ENCODE measurements around the gene NFU1.

Gene NFU1

DNA sequence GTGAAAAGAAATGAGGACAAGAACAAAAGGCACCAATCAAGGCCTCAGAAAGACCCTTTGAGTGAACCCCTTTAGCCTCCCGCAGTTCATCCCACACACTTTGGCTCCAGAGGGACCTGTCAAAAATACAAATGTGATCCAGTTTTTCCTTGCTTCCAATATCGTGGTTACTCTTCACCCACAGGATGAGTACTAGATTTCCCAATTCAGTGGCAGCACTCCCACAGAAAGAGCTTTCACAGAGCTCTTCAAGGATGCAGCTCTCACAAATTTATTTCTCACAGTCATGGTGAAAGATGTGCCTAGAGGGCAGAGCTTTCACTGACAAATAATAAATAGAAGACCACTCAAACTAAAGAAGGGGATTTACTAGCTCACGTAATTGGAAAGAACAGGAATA, 47.2 kb downstream of the NFU1 start:
- no peak overlapping the region for H3K4me3 ChIP-seq (ENCODE audit: low read length)
- TF ChIP-seq, protein P1, sequence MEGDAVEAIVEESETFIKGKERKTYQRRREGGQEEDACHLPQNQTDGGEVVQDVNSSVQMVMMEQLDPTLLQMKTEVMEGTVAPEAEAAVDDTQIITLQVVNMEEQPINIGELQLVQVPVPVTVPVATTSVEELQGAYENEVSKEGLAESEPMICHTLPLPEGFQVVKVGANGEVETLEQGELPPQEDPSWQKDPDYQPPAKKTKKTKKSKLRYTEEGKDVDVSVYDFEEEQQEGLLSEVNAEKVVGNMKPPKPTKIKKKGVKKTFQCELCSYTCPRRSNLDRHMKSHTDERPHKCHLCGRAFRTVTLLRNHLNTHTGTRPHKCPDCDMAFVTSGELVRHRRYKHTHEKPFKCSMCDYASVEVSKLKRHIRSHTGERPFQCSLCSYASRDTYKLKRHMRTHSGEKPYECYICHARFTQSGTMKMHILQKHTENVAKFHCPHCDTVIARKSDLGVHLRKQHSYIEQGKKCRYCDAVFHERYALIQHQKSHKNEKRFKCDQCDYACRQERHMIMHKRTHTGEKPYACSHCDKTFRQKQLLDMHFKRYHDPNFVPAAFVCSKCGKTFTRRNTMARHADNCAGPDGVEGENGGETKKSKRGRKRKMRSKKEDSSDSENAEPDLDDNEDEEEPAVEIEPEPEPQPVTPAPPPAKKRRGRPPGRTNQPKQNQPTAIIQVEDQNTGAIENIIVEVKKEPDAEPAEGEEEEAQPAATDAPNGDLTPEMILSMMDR (conservative IDR thresholded peaks at IDR 0.05; ENCODE audit: low read depth, low read length), result no peak
- no peak for DNase-seq (ENCODE audit: low read depth)

DNA sequence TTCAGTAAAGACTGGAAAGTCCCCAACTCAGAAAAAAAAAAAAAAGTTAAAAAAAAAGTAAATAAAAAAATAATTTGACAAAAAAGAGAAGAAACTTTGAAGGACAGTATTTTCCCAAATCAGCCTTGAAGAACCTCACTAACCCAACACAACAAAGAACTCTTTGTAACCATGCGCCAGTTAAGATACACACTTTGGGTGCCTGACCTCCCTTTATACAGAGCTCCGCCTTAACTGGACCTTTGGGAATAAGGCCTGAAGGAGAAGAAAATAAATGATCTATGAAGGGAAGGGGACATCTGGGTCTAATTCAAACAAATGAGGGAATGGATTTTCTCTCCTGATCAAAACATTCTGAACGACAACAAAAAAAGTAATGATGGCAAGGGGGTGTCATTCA, 48.0 kb downstream of the NFU1 start:
- DNase-seq (ENCODE audit: low read depth), result no peak
- TF ChIP-seq, protein P1 (conservative IDR thresholded peaks at IDR 0.05; ENCODE audit: low read depth, low read length), result no peak
- H3K4me3 ChIP-seq (ENCODE audit: low read length), result no peak overlapping the region

DNA sequence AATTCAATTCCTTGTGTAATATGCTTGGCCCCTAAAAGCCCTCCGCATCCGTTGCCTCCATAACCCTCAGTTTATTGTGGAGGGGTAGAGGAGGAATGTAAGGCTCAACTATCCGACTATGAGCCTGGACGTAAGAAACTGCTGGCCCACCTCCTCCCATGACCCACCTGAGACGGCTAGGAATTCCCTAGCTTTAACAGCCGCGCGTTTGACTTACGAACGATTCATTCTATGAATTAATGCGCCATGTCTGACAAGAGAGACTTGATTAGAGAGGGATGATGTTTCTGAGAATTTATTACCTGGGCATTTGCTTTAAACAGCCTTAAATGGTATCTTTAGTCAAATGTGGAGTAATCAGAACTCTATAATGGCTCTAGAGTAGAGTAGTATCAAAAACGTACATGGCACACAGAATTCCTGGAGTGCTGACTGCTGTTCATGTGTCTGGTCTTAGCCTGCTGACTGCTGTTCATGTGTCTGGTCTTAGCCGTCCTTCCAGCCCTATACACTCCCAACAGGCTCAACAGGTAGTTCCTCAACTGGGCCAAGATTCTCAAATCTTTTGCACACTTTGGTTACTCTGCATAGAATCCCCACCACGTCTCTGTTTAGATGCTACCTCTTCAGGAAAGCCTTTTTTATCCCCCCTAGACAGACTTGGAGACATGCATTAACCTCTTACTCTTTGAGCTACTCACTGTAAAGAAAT, 49.3 kb downstream of the NFU1 start:
- TF ChIP-seq, protein P1 (conservative IDR thresholded peaks at IDR 0.05; ENCODE audit: low read depth, low read length), result no peak
- H3K4me3 ChIP-seq (ENCODE audit: low read length), result peak overlapping the region; percentile 62

DNA sequence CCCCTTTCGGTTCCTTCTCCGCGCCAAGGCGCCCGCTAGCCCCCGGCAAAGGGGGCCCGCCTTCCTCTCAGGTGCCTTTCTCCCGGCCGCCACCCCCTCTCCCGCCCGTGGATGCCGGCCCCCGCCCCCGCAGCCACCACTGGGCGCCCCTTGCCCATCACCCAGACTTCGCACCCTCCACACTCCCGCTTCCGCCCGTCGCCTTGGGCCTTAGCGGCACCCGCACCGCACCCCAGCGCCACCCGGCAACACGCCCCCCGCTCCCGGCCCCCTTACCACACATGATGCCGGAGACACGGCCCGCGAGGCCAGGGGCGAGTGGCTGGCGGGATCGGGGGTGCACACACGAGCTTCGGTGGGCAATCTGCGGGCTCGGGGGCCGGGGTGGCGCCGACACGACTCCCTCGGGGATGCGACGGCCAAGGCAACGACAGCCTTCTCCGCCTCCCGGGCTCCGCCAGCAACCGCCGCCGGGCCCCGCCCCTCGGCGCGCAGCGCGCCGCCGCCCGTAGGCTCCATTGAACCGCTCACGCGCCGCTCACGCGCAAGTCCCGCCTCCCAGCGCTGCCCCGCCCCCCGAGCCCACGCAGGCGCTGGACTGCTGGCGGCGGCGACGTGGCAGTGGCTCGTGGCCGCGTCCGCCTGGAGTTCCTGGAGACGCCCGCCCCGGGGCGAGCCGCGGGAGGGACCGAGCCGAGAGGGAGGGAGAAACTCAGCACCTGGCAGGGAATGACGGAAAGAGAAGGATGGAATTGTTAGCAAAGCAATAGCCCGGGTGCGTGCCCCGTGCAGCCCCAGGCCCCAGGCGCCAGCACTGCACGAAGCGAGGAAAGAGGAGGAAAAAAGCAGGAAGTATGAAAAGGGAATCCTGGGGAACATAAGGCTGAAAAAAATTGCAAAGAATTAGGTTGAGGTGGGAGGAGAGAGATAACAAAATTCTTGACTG, 50.2 kb downstream of the NFU1 start, which contains the start of gene GFPT1:
Gene GFPT1, minus strand, starts transcription at position 439 of the 946 bp plus-strand sequence. Its CDS starts 156 bp downstream, at position 283.
- peak within 1 kb of the TSS; percentile 78 for H3K4me3 ChIP-seq (ENCODE audit: low read length)
- TF ChIP-seq, protein P1 (conservative IDR thresholded peaks at IDR 0.05; ENCODE audit: low read depth, low read length), result no peak
- peak; percentile 70 for DNase-seq (ENCODE audit: low read depth)

More for the DNA sequence above, 49.3 kb downstream of the NFU1 start:
- DNase-seq (ENCODE audit: low read depth), result no peak

DNA sequence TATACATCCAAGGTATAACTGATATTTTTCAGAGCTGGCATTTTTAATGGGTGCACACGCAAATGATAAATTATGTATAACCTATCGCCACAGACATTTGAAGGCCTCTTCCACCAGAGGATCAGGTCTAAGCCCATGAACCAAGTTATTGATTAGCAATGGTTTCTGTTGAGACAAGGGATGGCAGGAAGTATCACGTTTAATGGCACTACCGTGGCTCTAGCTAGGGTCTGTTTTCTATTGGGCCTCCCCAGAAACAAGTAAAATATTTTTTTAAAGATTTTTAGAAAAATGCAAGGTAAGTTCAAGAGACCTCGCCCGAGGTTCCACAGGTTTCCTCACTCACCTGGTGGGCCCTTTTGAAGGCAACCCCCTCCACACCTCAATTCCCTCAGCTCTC, 50.9 kb downstream of the NFU1 start:
- TF ChIP-seq, protein P1 (conservative IDR thresholded peaks at IDR 0.05; ENCODE audit: low read depth, low read length), result no peak
- peak overlapping the region; percentile 78 for H3K4me3 ChIP-seq (ENCODE audit: low read length)

DNA sequence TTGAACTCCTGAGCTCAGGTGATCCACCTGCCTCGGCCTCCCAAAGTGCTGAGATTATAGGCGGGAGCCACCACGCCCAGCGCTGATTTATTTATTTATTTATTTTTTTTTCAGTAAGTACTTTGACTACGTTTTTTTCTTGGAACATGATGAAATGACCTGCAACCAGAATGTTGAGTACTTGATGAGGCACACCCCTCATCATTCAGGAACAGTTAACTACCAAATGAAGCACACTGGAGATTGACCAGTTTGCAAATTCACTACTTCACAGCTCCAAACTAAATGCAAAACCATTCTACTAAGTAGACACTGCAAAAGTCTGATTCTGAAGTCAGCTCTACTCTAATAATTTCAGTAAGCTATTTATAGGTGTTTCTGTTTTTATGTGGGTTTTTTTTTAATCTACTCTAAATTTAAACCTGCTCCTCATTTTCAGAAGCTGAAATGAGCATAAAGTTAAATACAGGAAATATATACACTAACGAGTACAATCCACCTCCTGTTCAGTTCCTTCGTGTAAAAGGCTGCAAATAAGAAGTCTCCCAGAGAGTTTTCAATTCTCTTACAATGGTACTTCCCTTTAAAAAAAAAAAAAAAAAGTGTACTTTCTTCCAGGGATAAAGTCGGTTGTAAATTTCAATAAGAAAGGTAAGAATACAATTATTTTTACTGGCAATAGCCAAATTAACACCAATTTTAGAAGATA, 51.6 kb downstream of the NFU1 start:
- H3K4me3 ChIP-seq (ENCODE audit: low read length), result peak overlapping the region; percentile 78
- no peak for DNase-seq (ENCODE audit: low read depth)
- TF ChIP-seq, protein P1 (conservative IDR thresholded peaks at IDR 0.05; ENCODE audit: low read depth, low read length), result no peak

More for the DNA sequence above, 50.9 kb downstream of the NFU1 start:
- no peak for DNase-seq (ENCODE audit: low read depth)

All from retinal pigment epithelial cell (primary cell).